Ascending aorta (tissue), 2 donors: ENCODE data around the gene OXCT1. TPM values are rescaled to one million over a fixed set of nuclear protein-coding genes. Genes with fewer than 3 reads are reported as not detected.
A peak's percentile ranks its signal among the peaks of the same experiment; 100 is the strongest.
"Not testable (repeated sequence)": the region's sequence is repeated elsewhere in the genome, so short reads cannot be mapped to it uniquely, and the experiment has no call there.

Source experiments
- DNase-seq, 2 donors: peaks; one replicate each; pipeline ENCODE4 v3.0.0-alpha.2; 2019; ENCODE audit warnings: low spot score in 2 of 2
- H3K27ac ChIP-seq, 2 donors: fragments of 200-600 bp; sonication (generic); one replicate each; pipeline ENCODE4 v1.5.1; 2016 to 2017; ENCODE audit warnings: mild to moderate bottlenecking in 1 of 2
- H3K27me3 ChIP-seq: fragments of 200-600 bp; sonication (generic); one replicate; pipeline ENCODE4 v1.5.1; 2017
- H3K36me3 ChIP-seq, 2 donors: fragments of 200-600 bp; sonication (generic); one replicate each; pipeline ENCODE4 v1.5.1; 2016
- H3K4me1 ChIP-seq, 2 donors: fragments of 200-600 bp; sonication (generic); one replicate each; pipeline ENCODE4 v1.5.1; 2016 to 2017; ENCODE audit warnings: mild to moderate bottlenecking in 1 of 2
- H3K4me3 ChIP-seq, 2 donors: fragments of 200-600 bp; sonication (generic); one replicate each; pipeline ENCODE4 v1.5.1; 2016 to 2017; ENCODE audit warnings: mild to moderate bottlenecking in 1 of 2
- H3K9me3 ChIP-seq, 2 donors: fragments of 200-600 bp; sonication (generic); one replicate each; pipeline ENCODE4 v1.5.1; 2016
- CTCF ChIP-seq, 3 experiments: fragments of 200-600 bp in 2 of 3; fragments of 450-650 bp in 1 of 3; sonication (generic) in 2 of 3; IDR thresholded peaks; one replicate each; pipeline ENCODE4 v1.5.1; 2016 to 2019; ENCODE audit warnings: antibody characterized with exemption in 3 of 3, mild to moderate bottlenecking in 1 of 3, moderate library complexity in 1 of 3
- intact Hi-C: fragments of 100-400 bp; cut with DNase I; formaldehyde crosslinking; loops from one replicate; pipeline ENCODE4 v1.15.1; 2023
- total RNA-seq: library from RNA; depleted of rRNA; stranded (reverse); fragments of >200 nt; gene quantifications from one replicate; pipeline ENCODE4 v1.1.0, GENCODE V29; 2016

The OXCT1 gene
- total RNA-seq, 1 donor from 2014 or later = 3.1 TPM

- peak overlapping the region in 1 of 2 donors; percentile 32 for H3K27ac ChIP-seq
- peak; percentile 45 to 76 (median 72) for TF ChIP-seq CTCF (IDR thresholded peaks at IDR 0.05)
- peaks cover 33 to 54% of the 10 kb centered on the region in 2 donors for H3K36me3 ChIP-seq
- DNase-seq = peak in 1 of 2 donors; percentile 73
- H3K4me3 ChIP-seq = no peak overlapping the region
- H3K9me3 ChIP-seq = no peaks in the 10 kb centered on the region
- H3K4me1 ChIP-seq = no peaks in the 10 kb centered on the region
- no peaks in the 10 kb centered on the region for H3K27me3 ChIP-seq
- intact Hi-C loops = loop anchor here (1.0 to 5.0 kb wide), 4 partner anchors 68 to 1030 kb away; partner anchors contain the start of gene FBXO4
Measured at GRCh38 chr5:41856644-41857491, 13.4 kb downstream of the OXCT1 start.

GRCh38 chr5:41852293-41852692, 17.9 kb downstream of the OXCT1 start:
- Histone ChIP-seq H3K9me3 (no peaks in the 10 kb centered on the region), H3K4me1 (no peaks in the 10 kb centered on the region), H3K36me3 (peaks cover 37 to 62% of the 10 kb centered on the region in 2 donors), H3K27me3 (no peaks in the 10 kb centered on the region), H3K4me3 (no peak overlapping the region), H3K27ac (no peak overlapping the region)
- intact Hi-C loops = no loop called here
- no peak for TF ChIP-seq CTCF (IDR thresholded peaks at IDR 0.05)
- DNase-seq = no peak

GRCh38 chr5:41851116-41851515, 19.1 kb downstream of the OXCT1 start:
- no peak overlapping the region for H3K4me3 ChIP-seq
- TF ChIP-seq CTCF (IDR thresholded peaks at IDR 0.05) = no peak
- H3K27ac ChIP-seq = no peak overlapping the region
- H3K27me3 ChIP-seq = no peaks in the 10 kb centered on the region
- no peak for DNase-seq
- intact Hi-C loops = no loop called here
- H3K36me3 ChIP-seq = peaks cover 37 to 61% of the 10 kb centered on the region in 2 donors
- no peaks in the 10 kb centered on the region for H3K4me1 ChIP-seq
- no peaks in the 10 kb centered on the region for H3K9me3 ChIP-seq

- Histone ChIP-seq H3K36me3 (peaks cover 31 to 47% of the 10 kb centered on the region in 2 donors), H3K27me3 (no peaks in the 10 kb centered on the region)
Measured at GRCh38 chr5:41848983-41849382, 21.2 kb downstream of the OXCT1 start.

GRCh38 chr5:41845751-41846150, 24.5 kb downstream of the OXCT1 start:
- H3K9me3 ChIP-seq, H3K27me3 ChIP-seq, intact Hi-C loops, H3K4me1 ChIP-seq, DNase-seq, H3K27ac ChIP-seq, H3K4me3 ChIP-seq: not testable (repeated sequence)
- H3K36me3 ChIP-seq = peaks cover 12 to 16% of the 10 kb centered on the region in 2 donors

More at GRCh38 chr5:41848983-41849382, 21.2 kb downstream of the OXCT1 start:
- no peak overlapping the region for H3K4me3 ChIP-seq
- DNase-seq = no peak
- no peak overlapping the region for H3K27ac ChIP-seq
- H3K9me3 ChIP-seq = no peaks in the 10 kb centered on the region
- no peak for TF ChIP-seq CTCF (IDR thresholded peaks at IDR 0.05)
- no peaks in the 10 kb centered on the region for H3K4me1 ChIP-seq
- intact Hi-C loops = no loop called here

GRCh38 chr5:41844502-41844901, 25.7 kb downstream of the OXCT1 start:
- no peak overlapping the region for H3K27ac ChIP-seq
- intact Hi-C loops = loop anchor here (5.0 kb wide), 2 partner anchors 52 to 937 kb away; partner anchors contain the start of gene C7
- no peak overlapping the region for H3K4me3 ChIP-seq
- no peaks in the 10 kb centered on the region for H3K4me1 ChIP-seq
- H3K36me3 ChIP-seq = peaks cover 6 to 7% of the 10 kb centered on the region in 2 donors
- no peaks in the 10 kb centered on the region for H3K27me3 ChIP-seq
- DNase-seq = no peak
- TF ChIP-seq CTCF (IDR thresholded peaks at IDR 0.05) = no peak
- no peaks in the 10 kb centered on the region for H3K9me3 ChIP-seq
